IPS-18c (cell line): Measurements from ENCODE around the gene DENND4C.
"Not testable (repeated sequence)": the region's sequence is repeated elsewhere in the genome, so short reads cannot be mapped to it uniquely, and the experiment has no call there.

Experiments used
- H3K4me3 ChIP-seq: 2 replicates; pipeline ENCODE4 v1.7.0; 2013; ENCODE audit warnings: low read depth, mild to moderate bottlenecking, low read length, moderate library complexity; ENCODE audit not compliant: insufficient read depth
- H3K9me3 ChIP-seq: one replicate; pipeline ENCODE4 v1.6.1; 2013; ENCODE audit warnings: mild to moderate bottlenecking, low read length, moderate library complexity; ENCODE audit not compliant: control insufficient read depth, insufficient read depth

DENND4C gene

DNA sequence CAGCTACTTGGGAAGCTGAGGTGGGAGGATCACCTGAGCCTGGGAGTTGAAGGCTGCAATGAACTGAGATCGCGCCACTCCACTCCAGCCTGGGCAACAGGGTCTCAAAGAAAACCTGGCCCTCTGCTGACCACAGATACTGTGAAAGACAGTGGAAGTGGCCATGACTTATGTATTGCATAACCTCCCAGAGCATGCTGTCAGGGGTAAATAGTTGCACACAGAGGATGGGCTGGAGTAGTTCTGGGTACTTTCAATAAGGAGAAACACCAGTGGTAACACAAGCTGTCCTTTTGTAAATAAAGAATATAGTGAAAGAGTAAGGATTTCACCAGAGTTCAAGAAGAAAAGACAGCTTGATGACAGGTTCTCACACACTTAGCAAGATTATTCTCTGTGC is 180.1 kb downstream of the DENND4C start:
- H3K4me3 ChIP-seq, result no peak overlapping the region
- no peaks in the 10 kb centered on the region for H3K9me3 ChIP-seq

DNA sequence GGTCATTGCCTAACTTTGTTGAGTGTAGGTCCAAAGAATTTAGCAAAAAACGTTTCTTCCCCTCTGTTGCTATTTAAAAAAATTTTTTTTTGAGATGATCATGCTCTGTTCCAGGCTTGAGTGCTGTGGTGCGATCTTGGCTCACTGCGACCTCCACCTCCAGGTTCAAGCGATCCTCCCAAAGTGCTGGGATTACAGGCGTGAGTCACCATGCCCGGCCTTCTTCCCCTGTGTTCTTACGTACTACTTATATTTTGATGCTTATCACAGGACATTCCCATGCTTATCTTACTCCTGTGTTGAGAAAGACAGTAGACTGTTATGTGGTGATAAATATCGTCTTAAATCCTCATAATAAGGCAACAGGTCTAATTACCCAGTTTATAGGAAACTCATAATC is 180.8 kb downstream of the DENND4C start:
- no peak overlapping the region for H3K4me3 ChIP-seq
- no peaks in the 10 kb centered on the region for H3K9me3 ChIP-seq

DNA sequence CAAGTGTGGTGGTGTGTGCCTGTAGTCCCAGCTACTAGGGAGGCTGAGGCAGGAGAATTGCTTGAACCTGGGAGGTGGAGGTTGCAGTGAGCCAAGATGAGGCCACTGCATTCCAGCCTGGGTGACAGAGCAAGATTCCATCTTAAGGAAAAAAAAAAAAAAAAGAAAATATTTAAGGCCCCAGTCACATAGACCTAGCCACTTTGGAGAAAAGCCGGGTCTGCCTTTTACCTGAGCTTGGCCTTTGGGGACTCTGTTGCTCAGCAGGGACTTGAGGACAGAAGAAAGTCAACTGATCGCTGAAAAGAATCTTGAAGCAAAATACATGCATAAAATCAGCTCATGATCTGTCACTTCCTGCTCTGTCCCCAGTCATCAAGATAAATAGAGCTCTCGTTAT is 183.0 kb downstream of the DENND4C start:
- H3K9me3 ChIP-seq, H3K4me3 ChIP-seq: not testable (repeated sequence)

DNA sequence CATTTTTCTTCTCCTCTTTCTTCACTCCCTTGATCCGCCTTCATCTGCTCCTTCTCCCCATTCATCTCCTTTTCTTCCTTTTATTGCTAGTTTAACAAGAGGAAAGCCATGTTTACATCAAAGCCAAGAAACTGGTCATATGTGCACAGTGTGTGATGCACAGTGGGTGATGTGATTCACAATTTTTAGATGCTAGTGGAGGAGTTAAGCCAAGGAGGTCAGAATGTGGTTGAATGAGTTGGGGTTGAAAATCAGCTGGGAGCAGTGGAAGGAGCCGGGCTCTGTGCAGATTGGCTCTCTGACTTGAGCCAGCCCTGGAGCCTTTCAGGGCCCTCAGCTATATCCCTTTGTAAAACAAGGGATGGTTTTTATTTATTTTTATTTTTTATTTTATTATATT is 185.7 kb downstream of the DENND4C start:
- H3K9me3 ChIP-seq, result no peaks in the 10 kb centered on the region
- no peak overlapping the region for H3K4me3 ChIP-seq

DNA sequence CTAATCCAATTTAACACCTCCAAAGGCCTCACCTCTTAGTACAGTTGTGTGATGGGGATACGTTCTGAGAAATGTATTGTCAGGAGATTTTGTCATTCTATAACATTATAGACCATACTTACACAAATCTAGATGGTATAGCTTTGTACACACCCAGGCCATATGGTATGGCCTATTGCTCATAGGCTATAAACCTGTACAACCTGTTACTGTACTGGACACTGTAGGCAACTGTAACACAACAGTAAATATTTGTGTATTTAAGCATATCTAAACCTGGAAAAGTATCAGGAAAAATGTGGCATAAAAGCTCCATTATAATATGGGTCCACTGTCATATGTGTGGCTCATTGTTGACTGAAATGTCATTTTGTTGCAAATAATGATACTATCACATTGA is 190.4 kb downstream of the DENND4C start:
- H3K9me3 ChIP-seq, result no peaks in the 10 kb centered on the region

More for the DNA sequence above, 190.4 kb downstream of the DENND4C start:
- no peak overlapping the region for H3K4me3 ChIP-seq
